NCI-H128 (cell line): ENCODE measurements around the gene ONECUT3.

Source experiments
- DNase-seq: peaks from one replicate; lab custom pipeline; 2025; ENCODE audit not compliant: unreplicated experiment; lab: John Stamatoyannopoulos, UW

The ONECUT3 gene

GRCh38 chr19:1739960-1740629 is 13.2 kb upstream of the ONECUT3 start:
- DNase-seq: no peak

GRCh38 chr19:1742989-1743696 is 10.2 kb upstream of the ONECUT3 start:
- no peak for DNase-seq

DNA sequence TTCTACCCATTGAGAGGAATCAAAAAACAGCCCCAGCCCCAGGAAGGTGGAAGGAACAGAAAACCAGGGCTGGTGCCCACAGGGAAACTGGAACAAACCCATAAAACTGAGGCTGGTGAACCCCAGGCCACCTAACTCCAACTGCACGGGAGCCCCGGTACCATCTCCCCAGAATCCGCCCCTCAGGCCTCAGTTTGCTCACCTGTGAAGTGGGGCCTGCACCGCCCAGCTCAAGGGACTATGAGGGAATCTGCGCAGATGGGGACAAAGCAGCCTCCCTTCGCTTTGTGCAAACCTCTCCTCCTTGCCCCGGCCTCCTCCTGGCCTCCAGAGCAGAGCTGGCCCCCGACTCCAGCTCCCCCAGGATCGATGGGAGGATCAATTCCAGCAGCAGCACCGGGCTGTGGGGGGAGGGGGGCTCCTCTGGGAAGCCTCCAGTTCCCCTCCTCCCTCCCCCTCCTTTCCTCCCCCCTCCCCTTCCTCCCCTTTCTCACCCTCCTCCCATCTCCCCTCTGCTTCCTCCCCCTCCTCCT is 9.1 kb upstream of the ONECUT3 start:
- no peak for DNase-seq

- DNase-seq: no peak
Measured at GRCh38 chr19:1744822-1745563, 8.3 kb upstream of the ONECUT3 start.

DNA sequence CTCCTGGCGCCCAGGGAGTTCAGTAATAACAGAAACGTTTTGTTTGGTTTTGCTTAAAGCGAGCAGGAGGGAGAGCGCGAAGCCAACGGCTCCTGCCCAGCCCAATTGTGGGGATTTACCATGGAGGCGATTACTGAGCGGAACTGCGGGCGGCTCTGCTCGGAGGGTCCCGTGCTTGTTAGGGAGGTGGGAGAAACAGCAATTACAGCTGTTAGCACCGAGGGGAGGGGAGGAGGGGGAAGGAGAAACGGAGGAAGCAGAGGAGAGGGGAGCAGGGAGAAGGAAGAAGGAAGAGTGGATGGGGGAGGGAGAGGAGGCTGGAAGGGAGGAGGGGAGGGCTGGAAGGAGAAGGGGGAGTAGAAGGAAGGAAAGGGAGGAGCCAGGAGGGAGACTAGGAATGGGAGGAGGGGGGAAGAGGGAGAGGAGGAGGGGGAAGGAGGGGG is 7.7 kb upstream of the ONECUT3 start:
- DNase-seq: no peak

DNA sequence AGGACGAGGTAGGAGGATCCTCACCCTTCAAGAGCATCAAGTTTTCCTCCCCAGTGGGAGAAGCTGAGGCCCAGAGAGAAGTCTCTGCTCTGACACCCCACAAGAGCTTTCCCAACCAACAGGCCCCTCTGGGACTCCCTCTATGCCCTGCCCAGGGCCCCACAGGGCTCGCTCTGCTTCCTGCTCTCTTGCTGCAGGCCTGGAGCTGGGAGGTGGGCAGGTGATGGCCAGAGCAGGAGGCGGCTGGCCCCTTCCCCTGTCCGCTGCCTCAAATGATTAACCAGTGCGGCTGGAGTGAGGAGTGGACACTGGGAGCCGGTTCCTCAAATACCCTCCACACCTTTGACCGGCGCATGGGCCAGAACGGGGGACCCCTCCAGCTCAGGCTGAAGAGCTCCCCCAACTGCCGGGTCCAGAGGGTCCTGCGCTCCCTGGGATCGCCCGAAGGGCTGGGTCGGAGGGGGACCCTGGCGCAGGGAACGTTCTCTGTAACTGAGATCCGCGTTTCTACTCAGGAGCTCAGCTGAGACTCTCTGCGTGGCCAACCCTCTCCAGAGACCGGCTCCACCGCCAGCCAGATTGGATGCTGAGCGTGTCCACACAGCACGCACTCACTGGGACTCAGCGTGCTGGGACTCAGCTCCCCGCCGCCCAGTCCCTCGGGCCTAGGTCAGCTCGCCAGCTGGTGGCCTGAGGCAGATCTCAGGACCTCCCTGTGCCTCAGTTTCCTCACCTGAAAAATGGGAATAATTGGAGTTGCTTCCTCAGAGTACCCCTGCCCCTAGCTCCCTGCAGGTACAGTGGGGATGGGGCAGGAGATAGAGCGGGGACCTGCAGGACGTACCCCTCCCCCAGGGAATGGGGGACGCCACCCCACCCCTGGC is 6.7 kb upstream of the ONECUT3 start:
- no peak for DNase-seq

DNA sequence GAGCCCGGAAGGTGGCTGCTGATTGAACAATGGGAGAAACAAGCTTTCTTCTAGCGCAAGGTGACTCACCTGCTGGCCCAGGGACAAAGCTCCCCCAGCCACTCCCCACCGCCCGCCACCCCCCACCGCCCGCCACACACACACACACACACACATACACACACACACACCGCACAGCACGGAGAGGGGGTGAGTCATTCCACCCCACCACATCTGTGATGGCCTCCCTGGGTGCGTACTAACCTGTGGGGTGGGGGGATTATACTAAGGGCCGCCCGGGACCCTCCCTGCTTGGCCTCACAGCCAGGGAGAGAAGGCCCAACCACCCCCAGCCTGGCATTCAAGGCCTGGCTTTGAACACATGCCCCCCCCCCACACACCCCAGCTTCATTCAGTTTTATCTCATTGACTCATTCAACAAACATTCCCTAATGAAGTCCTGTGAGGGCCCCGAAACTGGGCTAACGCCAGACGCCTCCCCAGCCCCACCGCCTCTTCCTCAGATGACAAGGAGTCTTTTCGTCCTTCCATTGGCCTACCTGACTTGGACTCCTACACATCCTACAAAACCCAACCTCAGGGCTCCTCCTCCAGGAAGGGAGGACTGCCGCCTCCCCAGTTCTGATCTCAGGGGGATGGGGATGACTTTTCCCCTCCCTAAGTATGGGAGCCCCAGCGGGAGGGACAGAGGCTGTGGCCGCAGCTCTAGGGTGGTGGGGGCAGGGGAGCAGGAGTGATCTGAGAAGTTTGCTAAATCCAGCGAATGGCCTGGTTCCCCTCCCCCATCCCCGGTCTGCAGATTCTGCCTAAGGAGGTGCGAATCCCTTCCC is 5.8 kb upstream of the ONECUT3 start:
- no peak for DNase-seq

DNA sequence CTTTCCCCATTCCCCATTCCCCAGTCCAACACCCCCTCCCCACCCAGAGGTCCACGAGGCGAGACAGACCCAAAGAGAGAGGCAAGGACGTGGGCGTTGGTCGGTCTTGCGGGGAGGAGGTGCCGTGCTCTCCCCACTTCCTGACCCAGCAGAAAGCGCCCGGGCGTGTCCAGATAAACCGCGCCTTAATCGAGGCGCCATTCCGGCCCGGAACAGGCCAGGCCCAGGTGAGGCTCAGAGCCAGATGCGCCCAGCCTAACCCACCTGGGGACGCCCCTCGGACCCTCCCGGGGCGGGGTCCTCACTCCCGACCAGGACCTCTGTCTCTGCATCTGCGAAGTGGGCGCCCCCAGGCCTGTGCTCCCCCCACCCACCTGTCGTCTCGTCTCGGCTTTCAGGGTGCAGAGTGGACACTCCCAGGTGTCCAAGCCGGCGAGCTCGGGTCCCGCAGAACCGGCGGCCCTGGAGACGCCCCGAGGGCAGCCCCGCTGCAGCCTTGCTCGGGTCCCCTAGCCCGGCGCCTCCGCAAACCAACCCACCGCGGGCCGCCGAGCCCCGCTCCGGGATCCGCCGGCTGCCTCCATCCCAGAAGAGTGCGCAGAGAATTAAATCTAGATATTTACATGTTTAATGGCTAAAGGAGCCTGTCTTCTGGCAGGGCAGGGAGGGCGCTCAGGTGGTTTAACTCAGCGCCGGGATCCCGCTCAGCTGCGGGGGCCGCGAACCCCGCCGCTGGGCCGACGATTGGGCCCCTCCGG is 5.0 kb upstream of the ONECUT3 start:
- no peak for DNase-seq

DNA sequence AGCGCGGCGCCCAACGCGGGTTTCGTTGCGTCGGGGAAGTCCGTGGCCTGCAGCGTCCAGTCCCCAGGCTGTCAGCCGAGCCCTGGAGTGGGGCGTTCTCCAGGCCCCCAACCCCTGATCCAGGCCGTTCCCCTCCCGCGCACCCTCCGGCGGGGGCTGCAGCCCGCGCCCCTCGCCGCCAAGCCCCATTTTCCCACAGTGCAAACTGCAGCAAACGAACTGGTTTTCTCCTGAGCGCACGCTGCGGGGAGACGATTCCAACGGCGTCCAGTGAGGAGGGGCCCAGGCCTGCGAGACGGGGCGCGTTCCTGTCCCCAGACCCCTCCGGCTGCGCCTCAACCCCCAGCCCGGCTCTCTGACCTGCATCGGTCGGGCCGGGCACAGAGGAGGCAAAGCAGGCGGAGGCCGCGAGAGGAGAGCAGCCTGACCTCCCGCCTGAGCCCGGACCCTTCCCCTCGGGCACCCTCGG is 4.4 kb upstream of the ONECUT3 start:
- DNase-seq: no peak

DNA sequence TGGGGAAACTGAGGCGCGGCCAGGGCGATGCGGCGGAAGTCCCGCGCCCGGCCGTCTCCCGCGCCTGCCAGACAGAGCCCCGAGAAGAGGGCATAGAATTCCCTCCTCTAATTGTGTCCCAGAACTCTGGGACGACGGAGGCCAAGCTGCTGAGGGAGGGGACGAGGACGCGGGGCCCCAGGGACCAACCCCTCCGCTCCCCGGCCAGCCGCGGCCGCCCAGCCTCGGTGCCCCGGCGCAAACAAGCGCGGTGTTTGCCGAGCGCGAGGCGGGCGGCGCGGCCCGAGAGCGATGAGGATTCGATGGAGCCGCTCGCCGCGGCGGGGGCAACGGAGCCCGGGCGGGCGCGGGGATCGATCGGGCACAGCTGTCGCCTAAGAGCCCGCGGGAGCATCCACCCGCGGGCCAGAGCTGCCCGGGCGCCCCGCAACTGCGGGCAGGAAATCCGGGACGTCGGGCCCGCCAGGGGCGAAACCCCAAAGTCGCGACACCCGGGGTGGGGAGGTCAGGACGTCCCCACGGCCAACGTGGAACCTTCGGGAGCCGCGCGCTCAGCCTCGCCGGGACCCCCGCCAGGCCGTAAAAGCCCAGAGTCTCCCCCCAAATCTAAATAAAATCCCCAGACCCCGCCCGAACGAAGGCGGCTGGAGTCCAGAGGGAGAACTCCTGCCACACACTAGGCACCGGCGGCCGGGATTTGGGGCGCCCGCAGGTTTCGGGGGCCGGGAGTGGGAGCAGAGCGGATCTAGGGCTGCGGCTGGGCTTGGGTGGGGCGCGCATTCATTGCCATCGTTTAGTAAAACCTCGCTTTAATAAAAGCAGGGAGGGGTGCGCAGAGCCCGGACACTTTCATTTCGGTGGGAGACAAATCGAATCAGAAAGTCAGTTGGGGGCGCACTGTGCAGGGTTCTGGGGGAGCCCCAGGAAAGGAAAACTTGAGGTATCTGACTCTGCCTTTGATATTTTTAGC is 3.6 kb upstream of the ONECUT3 start:
- no peak for DNase-seq

- no peak for DNase-seq
Measured at GRCh38 chr19:1750343-1751021, 2.8 kb upstream of the ONECUT3 start.

GRCh38 chr19:1751367-1752008 is 1.8 kb upstream of the ONECUT3 start:
- DNase-seq: no peak

DNA sequence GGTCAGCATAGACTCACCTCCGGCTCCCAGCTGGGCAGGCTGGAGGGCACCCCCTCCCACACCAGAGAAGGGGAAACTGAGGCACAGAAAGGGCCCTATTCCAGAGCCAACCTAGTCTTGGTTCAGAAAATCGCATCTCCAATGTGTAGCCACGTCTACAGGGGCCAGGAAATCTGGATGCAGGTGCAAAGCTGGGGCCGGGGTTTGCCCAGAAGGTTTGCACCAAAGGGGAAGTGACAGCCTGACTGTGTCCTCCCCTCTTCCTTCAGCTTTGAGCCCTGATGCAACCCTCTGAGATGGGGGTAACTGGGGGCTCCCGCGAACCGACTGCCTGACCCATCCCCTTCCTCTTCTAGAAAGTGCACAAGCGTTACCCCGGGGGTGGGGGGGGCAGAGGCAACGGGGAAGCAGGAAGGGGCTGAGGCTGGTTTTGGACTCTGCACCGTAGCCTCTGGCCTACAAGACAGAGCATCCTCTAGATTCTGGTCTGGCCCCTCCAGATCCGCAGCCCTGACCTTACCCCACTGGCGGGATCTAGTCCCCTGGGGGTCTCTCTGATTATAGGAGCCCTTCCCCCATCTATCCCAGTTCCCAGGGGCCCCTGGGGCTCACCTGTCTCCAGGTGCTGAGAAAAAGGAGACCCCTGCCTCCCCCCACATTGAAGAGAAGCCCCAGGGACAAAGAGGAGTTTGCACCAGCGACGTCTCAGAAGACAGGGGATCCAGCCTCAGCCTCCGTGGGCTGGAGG is 1.1 kb upstream of the ONECUT3 start:
- DNase-seq: no peak

DNA sequence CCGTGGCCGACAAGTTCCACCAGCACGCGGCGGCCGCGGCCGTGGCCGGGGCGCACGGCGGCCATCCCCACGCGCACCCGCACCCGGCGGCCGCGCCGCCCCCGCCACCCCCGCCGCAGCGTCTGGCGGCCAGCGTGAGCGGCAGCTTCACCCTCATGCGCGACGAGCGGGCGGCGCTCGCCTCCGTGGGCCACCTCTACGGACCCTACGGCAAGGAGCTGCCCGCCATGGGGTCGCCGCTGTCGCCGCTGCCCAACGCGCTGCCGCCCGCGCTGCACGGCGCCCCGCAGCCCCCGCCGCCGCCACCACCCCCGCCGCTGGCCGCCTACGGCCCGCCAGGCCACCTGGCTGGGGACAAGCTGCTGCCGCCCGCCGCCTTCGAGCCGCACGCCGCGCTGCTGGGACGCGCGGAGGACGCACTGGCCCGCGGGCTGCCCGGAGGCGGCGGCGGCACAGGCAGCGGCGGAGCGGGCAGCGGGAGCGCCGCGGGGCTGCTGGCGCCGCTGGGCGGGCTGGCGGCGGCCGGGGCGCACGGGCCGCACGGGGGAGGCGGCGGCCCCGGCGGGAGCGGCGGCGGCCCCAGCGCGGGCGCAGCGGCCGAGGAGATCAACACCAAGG is 821 bp downstream of the ONECUT3 start:
- no peak for DNase-seq

GRCh38 chr19:1754636-1755466 is 1.5 kb downstream of the ONECUT3 start:
- DNase-seq: no peak
